ENCODE measurements around the gene NBR1.
"Not testable (repeated sequence)": the region's sequence is repeated elsewhere in the genome, so short reads cannot be mapped to it uniquely, and the experiment has no call there.

Gene NBR1, protein sequence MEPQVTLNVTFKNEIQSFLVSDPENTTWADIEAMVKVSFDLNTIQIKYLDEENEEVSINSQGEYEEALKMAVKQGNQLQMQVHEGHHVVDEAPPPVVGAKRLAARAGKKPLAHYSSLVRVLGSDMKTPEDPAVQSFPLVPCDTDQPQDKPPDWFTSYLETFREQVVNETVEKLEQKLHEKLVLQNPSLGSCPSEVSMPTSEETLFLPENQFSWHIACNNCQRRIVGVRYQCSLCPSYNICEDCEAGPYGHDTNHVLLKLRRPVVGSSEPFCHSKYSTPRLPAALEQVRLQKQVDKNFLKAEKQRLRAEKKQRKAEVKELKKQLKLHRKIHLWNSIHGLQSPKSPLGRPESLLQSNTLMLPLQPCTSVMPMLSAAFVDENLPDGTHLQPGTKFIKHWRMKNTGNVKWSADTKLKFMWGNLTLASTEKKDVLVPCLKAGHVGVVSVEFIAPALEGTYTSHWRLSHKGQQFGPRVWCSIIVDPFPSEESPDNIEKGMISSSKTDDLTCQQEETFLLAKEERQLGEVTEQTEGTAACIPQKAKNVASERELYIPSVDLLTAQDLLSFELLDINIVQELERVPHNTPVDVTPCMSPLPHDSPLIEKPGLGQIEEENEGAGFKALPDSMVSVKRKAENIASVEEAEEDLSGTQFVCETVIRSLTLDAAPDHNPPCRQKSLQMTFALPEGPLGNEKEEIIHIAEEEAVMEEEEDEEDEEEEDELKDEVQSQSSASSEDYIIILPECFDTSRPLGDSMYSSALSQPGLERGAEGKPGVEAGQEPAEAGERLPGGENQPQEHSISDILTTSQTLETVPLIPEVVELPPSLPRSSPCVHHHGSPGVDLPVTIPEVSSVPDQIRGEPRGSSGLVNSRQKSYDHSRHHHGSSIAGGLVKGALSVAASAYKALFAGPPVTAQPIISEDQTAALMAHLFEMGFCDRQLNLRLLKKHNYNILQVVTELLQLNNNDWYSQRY

DNA sequence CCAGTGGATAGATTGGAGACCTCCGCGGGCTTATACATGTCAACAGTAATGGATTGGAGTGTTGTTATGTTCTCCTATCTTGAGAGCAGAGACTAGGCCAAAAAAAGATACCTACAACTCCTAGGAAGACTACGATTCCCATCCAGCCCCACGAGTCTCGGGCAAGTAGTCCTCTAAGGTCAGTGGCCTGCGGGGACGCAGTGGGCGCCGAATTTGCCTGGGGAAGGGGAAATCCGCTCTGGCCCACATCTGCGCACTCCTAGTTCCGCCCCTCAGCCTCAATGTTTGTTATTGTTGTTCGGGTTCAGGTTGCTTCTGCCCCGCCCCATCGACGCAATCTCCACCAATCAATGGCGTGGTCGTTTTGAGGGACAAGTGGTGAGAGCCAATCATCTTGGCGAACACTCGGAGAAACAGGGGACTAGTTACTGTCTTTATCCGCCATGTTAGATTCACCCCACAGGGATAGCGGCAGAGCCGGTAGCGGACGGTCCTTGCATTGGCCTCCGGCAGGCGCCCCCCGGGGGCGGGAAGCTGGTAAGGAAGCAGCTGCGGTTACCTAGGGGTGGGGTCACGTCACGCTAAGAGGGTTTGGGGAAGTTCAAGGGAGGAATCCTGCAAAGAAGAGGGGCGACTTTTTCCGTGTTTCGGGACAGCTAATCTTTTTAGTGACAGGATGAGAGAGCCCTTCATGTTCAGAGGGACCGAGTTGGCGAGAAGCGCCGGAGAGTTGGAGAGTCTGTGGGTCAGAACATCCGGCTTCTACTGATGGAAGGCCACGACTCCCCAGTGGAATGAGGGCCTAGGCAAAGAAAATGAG lies at the start of gene NBR1:
Gene NBR1, plus strand, starts transcription at position 449 of the 820 bp plus-strand sequence. CDS start 4,586 bp downstream, outside the sequence.
- DNase-seq: peak; percentile 94

DNA sequence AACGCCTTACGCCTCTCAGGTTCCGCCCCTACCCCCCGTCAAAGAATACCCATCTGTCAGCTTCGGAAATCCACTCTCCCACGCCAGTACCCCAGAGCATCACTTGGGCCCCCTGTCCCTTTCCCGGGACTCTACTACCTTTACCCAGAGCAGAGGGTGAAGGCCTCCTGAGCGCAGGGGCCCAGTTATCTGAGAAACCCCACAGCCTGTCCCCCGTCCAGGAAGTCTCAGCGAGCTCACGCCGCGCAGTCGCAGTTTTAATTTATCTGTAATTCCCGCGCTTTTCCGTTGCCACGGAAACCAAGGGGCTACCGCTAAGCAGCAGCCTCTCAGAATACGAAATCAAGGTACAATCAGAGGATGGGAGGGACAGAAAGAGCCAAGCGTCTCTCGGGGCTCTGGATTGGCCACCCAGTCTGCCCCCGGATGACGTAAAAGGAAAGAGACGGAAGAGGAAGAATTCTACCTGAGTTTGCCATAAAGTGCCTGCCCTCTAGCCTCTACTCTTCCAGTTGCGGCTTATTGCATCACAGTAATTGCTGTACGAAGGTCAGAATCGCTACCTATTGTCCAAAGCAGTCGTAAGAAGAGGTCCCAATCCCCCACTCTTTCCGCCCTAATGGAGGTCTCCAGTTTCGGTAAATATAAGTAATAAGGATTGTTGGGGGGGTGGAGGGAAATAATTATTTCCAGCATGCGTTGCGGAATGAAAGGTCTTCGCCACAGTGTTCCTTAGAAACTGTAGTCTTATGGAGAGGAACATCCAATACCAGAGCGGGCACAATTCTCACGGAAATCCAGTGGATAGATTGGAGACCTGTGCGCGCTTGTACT lies 45.7 kb upstream of the NBR1 start, which contains the start of gene BRCA1:
Gene BRCA1, minus strand, starts transcription at position 232 of the 834 bp plus-strand sequence. CDS start 1,268 bp downstream, outside the sequence.
- peak; percentile 91 for DNase-seq

DNA sequence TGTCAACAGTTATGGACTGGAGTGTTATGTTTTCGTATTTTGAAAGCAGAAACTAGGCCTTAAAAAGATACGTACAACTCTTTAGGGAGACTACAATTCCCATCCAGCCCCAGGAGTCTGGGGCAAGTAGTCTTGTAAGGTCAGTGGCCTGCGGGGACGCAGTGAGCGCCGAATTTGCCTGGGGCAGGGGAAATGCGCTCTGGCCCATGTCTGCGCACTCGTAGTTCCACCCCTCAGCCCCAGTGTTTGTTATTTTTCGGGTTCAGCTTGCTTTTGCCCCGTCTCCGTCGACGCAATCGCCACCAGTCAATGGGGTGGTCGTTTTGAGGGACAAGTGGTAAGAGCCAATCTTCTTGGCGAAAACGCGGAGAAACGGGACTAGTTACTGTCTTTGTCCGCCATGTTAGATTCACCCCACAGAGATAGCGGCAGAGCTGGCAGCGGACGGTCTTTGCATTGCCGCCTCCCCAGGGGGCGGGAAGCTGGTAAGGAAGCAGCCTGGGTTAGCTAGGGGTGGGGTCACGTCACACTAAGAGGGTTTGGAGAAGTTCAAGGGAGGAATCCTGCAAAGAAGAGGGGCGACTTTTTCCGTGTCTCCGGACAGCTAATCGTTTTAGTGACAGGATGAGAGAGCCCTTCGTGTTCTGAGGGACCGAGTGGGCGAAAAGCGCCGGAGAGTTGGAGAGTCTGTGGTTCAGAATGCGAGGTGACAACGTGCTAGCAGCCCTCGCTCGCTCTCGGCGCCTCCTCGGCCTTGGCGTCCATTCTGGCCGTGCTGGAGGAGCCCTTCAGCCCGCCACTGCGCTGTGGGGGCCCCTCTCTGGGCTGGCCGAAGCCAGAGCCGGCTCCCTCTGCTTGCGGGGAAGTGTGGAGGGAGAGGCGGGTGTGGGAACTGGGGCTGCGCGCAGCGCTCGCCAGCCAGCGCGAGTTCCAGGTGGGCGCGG lies 44.8 kb upstream of the NBR1 start:
- no peak for DNase-seq

DNA sequence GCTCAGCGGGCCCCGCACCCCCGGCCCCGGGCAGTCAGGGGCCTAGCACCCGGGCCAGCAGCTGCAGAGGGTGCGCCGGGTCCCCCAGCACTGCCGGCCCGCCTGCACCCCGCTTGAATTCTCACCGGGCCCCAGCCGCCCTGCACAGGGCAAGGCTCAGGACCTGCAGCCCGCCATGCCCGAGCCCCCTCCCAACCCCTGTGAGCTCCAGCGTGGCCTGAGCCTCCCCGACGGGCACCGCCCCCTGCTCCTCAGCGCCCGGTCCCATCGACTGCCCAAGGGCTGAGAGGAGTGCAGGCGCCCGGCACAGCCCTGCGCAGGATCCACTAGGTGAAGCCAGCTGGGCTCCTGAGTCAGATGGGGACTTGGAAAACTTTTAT lies 44.1 kb upstream of the NBR1 start:
- DNase-seq: no peak

DNA sequence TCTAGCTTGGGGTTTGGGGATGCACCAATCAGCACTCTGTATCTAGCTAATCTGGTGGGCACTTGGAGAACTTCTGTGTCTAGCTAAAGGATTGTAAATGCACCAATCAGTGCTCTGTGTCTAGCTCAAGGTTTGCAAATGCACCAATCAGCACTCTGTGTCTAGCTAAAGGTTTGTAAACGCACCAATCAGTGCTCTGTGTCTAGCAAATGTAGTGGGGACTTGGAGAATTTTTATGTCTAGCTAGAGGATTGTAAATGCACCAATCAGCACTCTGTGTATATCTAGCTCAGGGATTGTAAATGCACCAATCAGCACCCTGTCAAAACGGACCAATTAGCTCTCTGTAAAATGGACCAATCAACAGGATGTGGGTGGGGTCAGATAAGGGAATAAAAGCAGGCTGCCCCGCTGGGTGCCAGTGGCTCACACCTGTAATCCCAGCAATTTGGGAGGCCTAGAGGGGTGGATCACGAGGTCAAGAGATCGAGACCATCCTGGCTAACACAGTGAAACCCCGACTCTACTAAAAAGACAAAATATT lies 43.6 kb upstream of the NBR1 start:
- not testable (repeated sequence) for DNase-seq

DNA sequence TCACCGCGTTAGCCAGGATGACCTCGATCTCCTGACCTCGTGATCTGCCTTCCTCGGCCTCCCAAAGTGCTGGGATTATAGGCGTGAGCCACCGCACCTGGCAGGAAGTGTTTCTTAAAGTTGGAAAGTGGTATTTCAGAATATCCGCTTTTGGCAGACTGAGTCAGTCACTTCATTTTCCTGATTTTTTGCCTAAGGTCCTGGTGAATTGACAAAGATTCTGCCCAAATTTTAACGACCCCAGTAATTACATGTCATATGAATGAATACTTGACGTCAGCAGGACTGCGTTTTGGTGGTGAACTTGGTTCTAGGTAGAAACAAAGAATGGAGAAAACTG lies 41.4 kb upstream of the NBR1 start:
- no peak for DNase-seq

DNA sequence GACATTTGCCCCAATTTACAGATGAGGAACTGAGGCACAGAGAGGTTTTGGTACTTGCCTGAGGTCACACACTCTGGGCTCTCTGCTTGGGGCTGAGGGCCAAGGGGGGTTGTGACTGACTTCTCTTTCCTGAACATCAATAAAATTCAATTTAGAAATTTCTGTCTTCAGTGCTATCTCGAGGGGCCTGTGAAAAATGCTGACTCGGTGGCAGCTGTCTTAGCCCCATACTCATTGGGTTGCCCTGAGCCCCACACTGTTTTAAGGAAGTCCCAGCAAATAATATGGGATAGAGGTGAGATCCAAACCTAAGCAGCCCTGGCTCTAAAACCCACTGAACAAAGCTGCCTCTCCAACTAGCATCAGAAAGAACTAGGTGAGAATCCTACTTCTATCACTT lies 38.9 kb upstream of the NBR1 start:
- no peak for DNase-seq

DNA sequence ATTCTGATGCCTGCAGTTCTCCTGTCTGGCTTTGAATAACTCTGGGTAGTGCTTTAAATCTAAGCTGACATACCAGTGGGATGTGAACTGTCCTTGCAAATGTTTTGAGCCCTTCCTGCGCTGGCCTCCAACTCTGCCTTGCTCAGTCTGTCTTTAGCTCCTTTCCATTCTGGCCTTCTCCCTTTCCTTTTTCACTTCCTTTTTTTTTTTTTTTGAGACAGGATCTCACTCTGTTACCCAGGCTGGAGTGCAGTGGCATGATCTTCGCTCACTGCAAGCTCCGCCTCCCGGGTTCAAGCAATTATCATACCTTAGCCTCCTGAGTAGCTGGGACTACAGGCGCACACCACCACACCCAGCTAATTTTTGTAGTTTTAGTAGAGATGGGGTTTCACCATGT lies 37.6 kb upstream of the NBR1 start:
- not testable (repeated sequence) for DNase-seq

DNA sequence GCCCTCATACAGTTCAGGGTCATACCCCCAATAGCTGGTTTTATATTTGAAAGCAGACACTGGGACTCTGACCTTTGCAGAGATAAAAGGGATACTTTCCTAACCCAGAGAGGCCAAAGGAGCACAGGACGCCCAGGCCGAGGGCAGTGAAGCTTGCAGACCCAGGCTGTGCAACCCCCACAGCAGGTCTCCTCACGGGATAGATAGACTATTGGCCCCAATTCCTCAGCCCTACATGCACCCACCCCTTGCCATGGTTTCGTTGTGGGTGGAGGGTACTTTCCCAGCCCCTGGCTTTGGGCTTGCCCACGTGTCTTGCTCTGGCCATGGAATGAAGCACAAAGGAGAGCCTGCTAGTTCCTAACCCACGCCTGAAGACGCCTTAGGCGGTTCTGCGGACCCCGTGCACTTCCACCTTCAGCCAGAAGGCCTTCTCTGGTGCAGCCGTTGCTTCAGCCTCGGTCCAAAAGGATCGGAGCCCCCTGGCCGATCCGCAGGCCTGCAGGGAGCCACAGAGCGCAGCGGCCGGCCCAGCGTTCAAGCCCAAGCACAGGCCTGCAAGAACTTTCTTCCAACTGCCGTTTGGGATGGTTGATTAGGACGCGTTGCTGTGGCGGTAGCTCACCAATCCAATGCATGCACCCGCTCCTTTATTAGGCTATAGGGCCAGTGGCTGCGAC lies 36.1 kb upstream of the NBR1 start:
- DNase-seq: no peak

DNA sequence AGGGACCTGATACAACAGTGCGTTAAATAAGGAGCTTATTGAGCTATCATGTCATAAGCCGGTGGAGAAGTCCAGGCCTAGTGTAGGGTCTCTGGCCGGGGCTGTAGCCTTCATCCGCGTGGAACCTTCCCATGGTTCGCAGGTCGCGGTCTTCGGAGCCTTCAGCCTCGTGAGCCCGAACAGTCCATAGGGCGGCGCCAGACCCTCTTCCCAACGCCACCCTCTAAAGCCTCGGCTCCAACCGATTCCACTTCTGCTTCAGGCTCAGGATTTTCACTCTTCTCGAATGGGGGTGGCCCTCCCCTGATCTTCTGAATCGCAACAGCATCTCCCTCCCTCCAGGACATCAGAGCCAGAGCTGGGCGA lies 35.6 kb upstream of the NBR1 start:
- no peak for DNase-seq

DNA sequence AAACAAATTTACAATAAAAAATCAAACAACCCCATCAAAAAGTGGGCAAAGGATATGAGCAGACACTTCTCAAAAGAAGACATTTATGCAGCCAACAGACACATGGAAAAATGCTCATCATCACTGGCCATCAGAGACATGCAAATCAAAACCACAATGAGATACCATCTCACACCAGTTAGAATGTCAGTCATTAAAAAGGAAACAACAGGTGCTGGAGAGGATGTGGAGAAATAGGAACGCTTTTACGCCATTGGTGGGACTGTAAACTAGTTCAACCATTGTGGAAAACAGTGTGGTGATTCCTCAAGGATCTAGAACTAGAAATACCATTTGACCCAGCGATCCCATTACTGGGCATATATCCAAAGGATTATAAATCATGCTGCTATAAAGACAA lies 34.4 kb upstream of the NBR1 start:
- not testable (repeated sequence) for DNase-seq

DNA sequence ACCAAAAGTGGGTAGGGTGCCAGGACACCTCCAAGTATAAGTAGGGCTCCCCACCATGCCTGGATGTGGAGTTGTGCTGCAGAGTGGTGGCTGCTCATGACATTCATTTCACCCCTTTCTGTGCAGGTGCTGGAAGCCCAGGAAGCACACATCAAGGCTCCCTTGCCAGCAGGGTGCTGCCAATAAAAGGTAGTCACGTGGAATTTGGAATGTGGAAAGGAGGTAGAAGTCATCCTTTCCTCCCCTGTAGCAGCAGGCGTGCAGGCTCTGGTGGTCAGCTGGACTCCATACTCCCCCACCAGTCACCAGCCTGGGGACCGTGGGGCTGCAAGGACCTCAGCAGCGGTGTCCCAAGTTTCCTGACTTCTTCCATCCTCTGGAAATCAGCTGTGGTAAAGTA lies 32.5 kb upstream of the NBR1 start:
- DNase-seq: not testable (repeated sequence)

DNA sequence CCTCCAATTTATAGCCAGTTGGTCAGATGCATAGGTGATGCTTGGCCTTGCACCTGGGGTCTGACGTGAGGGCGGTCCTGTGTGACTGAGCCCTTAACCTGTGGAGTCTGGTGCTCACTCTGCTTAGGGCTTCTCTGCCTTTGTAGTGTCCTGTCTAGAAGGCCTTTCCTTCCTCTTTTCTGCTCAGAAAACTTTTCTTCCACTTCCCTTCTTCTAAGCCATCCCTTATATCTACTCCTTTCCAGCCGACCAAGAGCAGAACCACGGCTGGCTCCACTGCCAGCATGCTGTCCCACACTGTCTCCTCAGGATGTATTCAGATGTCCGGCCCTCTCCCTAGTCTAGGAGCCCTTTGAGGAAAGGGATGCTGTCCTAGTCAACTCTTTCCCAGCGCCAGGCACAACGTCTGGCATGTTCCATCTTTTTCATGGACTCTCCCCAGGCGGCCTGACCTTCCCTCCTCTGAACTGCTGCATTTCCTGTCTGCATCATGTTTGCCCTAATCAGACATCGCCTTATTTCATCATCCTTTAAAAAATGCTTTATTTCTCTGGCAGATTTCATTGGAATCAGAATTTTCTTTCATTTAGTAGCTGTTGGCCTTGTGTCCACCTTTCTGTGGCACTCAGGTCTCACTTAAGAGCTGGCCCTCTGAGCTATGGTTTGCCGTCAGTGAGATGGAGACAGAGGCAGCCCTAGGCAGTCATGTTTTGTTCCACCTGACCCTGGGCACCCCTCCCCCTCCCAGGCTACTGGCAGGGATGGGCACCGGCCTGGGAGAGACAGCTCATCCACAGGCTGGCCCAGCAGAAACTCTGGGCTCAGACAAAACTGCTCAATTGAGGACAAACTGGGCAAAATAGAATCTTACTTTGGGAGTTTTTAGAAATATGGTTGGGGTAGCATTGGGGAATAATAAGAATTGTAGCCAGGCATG lies 30.4 kb upstream of the NBR1 start:
- no peak for DNase-seq

DNA sequence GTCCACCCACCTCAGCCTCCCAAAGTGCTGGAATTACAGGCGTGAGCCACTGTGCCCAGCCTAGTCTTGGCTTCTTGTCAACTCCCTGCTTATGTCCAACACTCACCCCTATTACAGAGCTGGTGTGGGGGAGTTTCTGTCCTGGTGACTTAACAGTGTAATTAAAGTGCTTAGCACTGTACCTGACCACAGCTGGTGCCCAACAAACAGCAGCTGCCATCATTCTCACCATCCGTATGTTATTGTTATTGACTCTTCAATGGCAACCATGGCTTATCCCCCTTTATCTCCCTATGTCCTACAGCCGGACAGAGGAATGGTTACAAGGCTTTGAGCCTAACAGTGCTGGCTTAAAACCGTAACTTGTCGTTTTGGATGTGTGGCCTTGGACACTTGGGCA lies 28.9 kb upstream of the NBR1 start:
- no peak for DNase-seq

DNA sequence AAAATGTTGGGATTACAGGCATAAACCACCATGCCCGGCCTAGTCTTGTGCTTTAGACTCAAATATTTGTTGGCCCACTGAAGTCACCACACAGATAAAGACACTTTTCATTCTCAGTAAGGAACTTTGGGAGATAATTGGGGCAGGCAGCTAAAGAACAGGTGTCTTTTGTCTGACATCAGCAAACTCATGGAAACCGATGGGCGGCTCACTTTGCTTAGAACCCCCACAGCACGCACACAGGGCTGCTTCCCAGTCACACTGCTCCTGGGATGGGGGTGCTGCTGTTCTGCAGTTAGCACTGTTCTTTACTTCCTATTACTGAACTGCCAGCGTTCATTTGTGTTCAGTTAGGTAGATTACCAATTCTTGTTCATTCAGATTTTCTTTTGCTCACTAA lies 27.8 kb upstream of the NBR1 start:
- no peak for DNase-seq

DNA sequence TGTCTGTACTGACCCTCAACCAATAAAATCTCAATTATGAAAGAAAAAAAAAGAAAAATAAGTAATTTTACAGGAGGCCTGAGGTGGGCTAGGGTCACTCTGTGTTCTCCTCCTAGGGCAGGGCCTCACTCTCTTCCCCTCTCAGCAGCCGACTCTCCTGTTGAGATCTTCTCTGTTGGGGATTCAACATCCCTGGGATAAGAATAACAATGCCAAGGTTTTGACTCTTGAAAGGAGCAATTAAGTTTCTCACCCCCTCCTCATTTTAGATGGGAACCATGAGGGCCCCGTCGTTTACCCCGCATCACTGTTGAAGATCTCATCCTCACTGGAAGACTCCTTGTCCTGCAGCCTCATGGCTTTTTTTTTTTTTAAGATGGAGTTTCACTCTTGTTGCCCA lies 24.4 kb upstream of the NBR1 start:
- DNase-seq: no peak

DNA sequence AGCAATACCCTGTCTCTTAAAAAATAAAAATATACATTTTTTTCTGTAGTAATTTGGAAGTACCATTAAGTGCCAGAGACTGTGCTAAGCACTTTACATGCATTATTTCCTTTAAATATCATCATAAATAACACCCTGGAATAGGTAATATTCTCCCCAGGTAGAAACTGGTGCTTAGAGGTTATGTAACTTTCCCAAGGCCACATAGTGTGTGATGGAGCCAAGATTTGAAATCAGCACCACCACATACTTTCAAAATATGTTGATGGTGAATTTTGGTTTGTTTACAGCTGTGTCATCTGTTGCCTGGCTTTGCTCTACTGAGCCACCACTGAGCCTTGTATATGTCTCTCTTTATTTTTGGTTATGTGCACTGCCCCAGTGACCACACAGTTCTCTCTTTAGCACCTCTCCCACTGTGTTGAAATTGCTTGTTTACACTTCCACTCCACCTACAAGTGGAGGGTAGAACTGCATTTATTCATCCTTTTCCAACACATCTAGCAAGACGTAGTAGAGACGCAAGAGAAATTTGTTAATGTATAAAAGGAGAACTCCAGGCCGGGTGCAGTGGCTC lies 19.0 kb upstream of the NBR1 start:
- no peak for DNase-seq

DNA sequence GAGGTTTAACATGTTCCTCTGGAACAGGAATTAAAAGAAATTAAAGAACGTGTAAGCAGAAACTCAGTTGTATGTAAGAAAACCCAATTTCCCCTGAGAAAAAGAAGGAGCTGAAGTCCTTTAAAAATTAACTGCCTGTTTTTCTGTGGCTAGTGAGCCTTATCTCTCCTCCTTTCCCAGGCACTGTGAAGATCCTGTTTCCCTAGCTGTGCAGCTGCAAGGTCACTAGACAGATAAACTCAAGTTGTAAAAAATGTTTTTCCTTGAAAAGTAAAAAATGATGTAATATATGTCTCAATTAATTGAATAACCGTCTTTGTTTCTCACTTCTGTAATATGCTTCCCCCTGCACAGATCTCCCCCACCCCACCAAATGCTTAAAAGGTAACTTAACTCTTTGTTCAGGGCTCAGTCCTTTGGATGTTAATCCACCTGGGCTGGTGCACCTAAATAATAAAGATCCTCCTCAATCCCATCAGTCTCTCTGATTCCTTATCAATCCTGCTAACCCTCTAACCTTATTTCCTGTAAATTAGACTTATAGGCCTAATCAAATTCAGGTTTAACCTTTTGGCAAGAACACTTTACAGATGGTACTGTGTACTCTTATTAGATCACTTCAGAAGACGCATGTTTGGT lies 17.7 kb upstream of the NBR1 start:
- not testable (repeated sequence) for DNase-seq
